GM21528 (cell line): ENCODE measurements around the gene SH3PXD2A.

Source experiments
- ATAC-seq: cut with Tn5 transposase; IDR thresholded peaks from one replicate; pipeline ENCODE4 v1.9.1; 2021; ENCODE audit warnings: mild to moderate bottlenecking, moderate library complexity; ENCODE audit not compliant: unreplicated experiment, low FRiP score

SH3PXD2A gene

DNA sequence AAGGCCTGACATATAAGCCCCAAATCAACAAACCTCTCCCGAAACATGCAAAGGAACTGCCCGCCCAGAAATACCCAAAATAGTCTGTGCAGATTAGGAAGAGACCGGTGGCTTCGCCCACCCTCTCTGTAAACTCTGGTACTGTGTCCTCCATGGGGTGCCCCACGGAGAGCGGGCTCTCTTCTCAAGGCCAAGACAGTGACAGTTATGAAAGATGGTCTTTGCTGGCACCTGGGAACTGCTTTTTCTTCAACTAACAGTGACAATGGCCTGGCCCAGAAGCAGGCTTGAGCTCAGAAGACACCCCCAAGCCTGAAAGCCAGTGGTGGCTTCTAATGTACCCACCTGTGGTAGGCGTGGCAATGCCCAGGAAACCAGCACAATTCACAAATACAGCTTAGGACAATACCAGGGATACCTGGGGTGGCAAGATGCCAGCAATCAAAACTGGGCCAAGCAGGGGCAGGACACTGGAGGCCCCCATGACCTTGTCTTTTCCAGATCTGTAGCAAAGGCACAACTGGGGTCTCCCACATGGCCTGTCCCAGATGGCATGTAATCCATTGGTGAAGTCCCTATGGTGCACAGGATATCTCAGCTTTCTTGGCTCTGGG lies 254.3 kb downstream of the SH3PXD2A start:
- no peak for ATAC-seq

DNA sequence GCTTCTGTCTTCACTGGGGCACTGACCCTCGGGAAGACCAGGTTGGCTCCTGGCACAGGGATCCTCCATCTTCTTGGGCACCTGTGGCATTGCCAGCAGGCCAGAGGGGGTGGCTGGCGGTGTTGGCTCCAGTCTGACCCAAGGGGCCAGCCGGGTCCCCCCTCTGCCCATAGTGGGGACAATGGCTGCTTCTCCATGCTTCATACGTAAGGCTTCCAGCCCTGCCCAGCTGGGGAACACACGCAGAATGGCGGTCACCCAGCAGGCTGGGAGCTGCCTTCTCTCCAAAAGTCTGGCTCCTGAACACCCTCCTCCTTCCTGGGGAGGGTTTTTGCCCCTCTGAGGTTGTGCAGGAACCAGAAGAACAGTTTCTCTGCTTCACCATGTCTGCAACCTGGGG lies 255.1 kb downstream of the SH3PXD2A start:
- ATAC-seq: no peak

DNA sequence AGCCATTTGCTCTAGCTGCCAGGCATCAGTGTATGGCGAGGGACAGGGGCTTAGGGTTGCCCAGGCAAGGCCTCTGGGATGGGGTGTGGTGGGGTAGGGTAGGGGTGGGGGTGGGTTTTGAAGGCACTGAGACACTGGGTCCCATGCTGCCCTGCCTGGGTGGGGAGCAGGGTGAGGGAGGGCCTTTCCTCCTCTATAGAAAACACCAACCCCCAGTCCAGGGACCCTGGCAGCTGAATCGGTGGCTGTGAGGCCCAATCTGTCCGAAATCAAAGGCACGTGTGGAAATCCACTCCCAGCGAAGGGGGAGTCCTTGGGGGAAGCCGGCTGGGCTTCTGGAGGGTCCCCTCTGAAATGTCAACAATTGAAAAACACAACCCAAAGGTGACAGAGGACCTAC lies 255.5 kb downstream of the SH3PXD2A start:
- no peak for ATAC-seq

- ATAC-seq: no peak
These were observed 256.2 kb downstream of the SH3PXD2A start for GRCh38 chr10:103599211-103599610.

GRCh38 chr10:103598654-103599115 lies 256.7 kb downstream of the SH3PXD2A start:
- no peak for ATAC-seq

DNA sequence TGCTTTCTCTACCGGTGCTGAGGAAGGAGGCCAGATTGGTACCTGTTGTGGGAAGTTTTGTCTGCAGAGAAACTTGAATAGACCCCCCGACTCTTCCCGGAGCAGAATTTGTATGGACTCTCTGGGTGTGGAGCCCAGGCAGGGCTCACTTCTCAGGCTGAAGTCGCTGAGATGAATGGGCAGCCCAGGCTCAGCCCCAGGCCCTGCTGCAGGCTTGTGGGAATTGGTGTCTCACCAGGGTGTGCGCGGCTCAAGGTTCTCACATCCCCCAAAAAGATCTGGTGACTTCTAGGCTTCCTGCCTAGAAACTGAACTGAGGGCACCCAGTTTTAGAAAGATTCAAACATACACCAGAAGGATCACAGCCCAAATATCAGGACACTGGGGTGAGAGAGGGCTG lies 258.4 kb downstream of the SH3PXD2A start:
- ATAC-seq: no peak

GRCh38 chr10:103595933-103596726 lies 259.2 kb downstream of the SH3PXD2A start:
- ATAC-seq: no peak

DNA sequence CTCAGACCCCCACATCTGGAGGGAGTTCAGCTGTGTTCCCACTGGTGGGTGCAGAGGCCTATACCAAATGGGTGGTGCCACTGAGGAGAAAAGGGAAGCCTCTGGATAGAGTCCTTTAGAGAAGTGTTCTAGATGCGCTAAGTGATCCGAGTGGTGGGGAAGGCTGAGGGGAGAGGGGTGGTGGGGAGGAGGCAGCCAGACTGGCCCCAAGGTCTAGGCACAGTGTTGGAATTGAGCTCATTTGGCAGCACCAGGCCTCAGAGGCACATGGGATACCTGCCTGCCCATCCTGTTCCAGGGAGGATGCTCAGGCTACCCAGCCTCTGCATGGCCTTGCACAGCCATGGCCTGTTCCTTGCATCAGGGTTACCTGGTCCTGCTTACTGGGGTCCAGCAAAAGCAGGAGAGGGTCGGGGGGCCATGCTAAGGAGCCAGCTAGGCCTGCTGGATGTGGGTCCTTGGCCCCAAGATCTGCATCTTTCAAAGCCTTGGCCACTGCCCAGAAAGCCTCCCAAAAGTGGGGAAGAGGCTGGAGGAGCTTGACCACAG lies 262.3 kb downstream of the SH3PXD2A start:
- no peak for ATAC-seq

DNA sequence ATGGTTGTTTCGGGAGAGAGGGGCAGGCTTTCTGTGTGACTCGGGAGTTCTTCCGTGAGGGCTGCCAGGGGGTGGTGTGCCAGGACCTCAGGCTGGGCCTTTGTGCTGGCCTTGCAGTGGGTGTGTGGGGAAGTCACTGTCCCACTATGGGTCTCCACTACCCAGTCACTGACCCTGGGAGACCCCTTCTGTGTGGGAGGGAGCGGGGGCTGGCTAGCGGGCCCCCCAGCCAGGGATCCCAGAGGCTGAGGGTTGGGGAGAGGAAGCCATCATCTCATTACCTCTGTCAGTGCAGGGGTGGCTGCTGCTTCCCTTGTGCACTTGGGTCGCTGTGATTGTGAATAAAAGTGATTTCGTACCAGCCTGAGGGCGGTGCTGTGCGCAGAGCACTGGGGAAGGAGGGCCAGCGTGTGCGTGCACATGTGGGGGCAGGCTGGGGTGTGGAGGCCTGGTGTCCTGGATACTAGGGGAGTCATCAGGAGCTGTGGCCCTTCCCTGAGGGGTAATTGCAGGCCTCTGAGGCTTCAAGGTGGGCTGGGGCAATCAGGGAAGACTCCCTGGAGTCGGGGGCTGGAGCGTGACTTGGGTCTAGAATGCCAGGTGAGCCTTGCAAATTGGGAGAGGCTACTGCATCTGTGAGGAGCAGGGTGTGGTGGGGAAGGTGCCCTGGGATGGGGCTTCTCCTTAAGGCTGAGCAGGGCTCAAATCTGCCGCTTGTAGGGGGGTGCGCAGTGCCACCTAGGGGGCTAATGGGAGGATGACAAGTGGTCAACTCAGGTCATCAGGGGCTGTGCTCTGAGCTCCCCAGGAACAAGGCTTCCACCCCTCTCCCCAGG lies 263.0 kb downstream of the SH3PXD2A start:
- no peak for ATAC-seq

GRCh38 chr10:103590744-103591291 lies 264.6 kb downstream of the SH3PXD2A start:
- ATAC-seq: no peak

GRCh38 chr10:103590060-103590459 lies 265.3 kb downstream of the SH3PXD2A start:
- ATAC-seq: no peak

DNA sequence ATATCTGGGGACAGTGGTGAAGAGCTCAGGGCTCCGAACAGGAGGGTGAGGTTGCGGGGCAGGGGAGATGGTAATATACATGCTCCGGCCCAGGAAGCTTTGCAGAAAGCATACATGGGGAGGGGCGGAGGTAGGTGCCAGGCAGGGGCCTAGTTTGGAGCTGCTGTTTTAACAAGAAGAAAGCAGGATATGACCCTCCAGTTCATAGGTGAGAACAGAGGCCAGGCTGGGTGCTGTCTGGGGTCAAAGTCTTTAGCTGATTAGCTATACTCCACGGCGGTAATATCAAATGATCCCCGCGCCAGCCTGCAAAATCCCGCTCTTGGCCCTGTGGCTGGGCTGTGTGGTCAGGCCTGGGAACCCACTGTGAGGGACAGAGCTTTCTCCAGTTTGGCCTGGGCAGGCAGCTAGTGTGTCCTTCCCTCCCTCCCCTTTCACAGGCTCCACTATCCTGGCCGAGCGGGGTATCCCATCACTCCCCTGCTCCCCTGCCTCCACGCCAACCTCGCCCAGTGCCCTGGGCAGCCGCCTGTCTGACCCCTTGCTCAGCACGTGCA lies 266.2 kb downstream of the SH3PXD2A start:
- ATAC-seq: no peak

- no peak for ATAC-seq
These were observed 268.3 kb downstream of the SH3PXD2A start for GRCh38 chr10:103587073-103587472.

GRCh38 chr10:103585011-103585405 lies 270.4 kb downstream of the SH3PXD2A start:
- no peak for ATAC-seq

GRCh38 chr10:103584216-103585010 lies 271.0 kb downstream of the SH3PXD2A start:
- no peak for ATAC-seq

GRCh38 chr10:103583871-103584215 lies 271.5 kb downstream of the SH3PXD2A start:
- no peak for ATAC-seq

DNA sequence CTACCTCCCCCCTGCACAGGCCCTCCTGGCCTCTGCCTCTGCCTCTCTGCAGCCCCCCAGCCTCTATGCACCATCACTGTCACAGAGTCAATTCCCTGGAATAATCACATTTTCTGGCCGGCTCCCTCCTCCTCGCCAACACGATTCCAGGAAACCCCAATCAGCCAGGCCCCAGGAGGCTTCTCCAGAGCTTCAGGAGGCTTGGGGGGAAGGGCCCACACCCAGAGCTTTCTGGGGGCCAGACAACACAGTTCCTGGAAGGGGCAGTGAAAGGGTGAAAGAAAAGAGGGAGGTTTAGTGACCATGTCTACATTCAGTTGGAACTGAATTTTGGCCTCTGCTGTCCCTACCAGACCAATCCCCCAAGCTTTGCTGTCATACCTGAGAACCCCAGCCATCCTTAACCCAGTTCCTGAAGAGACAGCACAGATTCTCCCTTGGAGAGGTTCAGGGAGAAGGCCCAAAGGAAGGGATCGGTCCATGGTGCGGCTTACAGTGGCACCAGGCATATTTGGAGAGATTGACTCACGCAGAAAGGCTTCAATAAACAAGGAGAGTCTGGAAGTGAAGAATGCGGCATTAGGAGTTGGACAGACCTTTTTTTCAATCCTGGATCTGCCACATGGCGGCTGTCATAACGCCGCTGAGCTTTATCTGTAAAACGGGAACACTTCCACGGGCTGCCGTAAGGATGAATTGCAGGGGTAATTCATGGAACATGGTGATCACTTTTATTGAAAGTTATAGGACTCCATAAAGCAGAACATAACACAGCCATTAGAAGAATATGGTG lies 272.8 kb downstream of the SH3PXD2A start:
- ATAC-seq: no peak

DNA sequence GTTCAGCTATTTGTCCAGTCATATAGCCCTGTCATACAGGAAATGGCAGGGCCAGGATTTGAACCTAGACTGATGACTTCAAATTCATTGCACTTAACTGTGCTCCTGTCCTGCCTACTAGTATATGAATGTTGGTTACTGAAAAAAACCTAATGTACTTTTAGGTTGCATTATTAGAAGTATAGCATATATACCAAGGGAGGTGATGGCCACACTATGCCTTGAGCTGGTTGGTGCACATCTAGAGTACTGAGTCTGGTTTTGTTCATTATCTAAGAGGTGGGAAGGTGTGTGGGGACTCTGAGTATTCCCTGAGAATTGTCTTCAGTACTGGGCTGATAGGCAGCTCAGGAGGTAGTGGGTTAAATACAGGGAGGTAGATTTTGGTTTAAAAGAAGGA lies 273.9 kb downstream of the SH3PXD2A start:
- ATAC-seq: no peak

- ATAC-seq: no peak
These were observed 274.9 kb downstream of the SH3PXD2A start for GRCh38 chr10:103580430-103580829.
